Suprapubic skin (tissue), 4 donors: Measurements from ENCODE around the gene SVEP1. TPM values are rescaled to one million over a fixed set of nuclear protein-coding genes. Genes with fewer than 3 reads are reported as not detected.
"Not testable (repeated sequence)": the region's sequence is repeated elsewhere in the genome, so short reads cannot be mapped to it uniquely, and the experiment has no call there.

Source experiments
- DNase-seq, 2 donors: peaks; one replicate each; pipeline ENCODE4 v3.0.0-alpha.2; 2019; ENCODE audit warnings: low spot score in 2 of 2
- H3K27ac ChIP-seq: fragments of 200-600 bp; sonication (generic); one replicate; pipeline ENCODE4 v1.5.1; 2019
- H3K27me3 ChIP-seq: fragments of 200-600 bp; sonication (generic); one replicate; pipeline ENCODE4 v1.5.1; 2019
- H3K36me3 ChIP-seq: fragments of 200-600 bp; sonication (generic); one replicate; pipeline ENCODE4 v1.5.1; 2019
- H3K4me1 ChIP-seq: fragments of 200-600 bp; sonication (generic); one replicate; pipeline ENCODE4 v1.5.1; 2019
- H3K4me3 ChIP-seq: fragments of 200-600 bp; sonication (generic); one replicate; pipeline ENCODE4 v1.5.1; 2019; ENCODE audit warnings: mild to moderate bottlenecking
- H3K9me3 ChIP-seq: fragments of 200-600 bp; sonication (generic); one replicate; pipeline ENCODE4 v1.5.1; 2019
- CTCF ChIP-seq, 2 donors: fragments of 200-600 bp in 1 of 2; fragments of 450-650 bp in 1 of 2; sonication (generic) in 1 of 2; IDR thresholded peaks; one replicate each; pipeline ENCODE4 v1.5.1; 2016 to 2019; ENCODE audit warnings: antibody characterized with exemption in 2 of 2, mild to moderate bottlenecking in 1 of 2, moderate library complexity in 1 of 2
- EP300 ChIP-seq: sonication (generic); formaldehyde crosslinking; IDR thresholded peaks from one replicate; pipeline ENCODE4 v1.6.1; 2017; ENCODE audit warnings: antibody characterized with exemption
- POLR2A ChIP-seq, 2 donors: fragments of 450-650 bp; IDR thresholded peaks; one replicate each; pipeline ENCODE4 v1.6.1; 2017; ENCODE audit warnings: antibody characterized with exemption in 2 of 2, mild to moderate bottlenecking in 2 of 2, moderate library complexity in 2 of 2
- POLR2AphosphoS5 ChIP-seq, 3 donors: sonication (generic); formaldehyde crosslinking; IDR thresholded peaks; one replicate each; pipeline ENCODE4 v1.6.1; 2017; ENCODE audit warnings: antibody characterized with exemption in 3 of 3
- WGBS: methylation state at CpG from one replicate; pipeline ENCODE4 v1.1.5; 2018; 5-methylcytosine and 5-hydroxymethylcytosine counted together
- total RNA-seq, 4 donors: library from RNA; depleted of rRNA; stranded (reverse); fragments of >200 nt; gene quantifications; one replicate each; pipeline ENCODE4 v1.1.0, GENCODE V29; 2016

The SVEP1 gene
- total RNA-seq, 4 donors from 2014 or later = 5.8 to 15.6 (median 11.2) TPM

- 95% methylated on average over 4 of the region's 4 CpGs for whole genome bisulfite sequencing
- no peak overlapping the region for H3K4me3 ChIP-seq
- H3K27me3 ChIP-seq = peaks cover 3% of the 10 kb centered on the region
- H3K27ac ChIP-seq = no peak overlapping the region
- TF ChIP-seq EP300 (no peak), CTCF (IDR thresholded peaks at IDR 0.05) (no peak), POLR2AphosphoS5 (IDR thresholded peaks at IDR 0.05) (no peak), POLR2A (IDR thresholded peaks at IDR 0.05) (no peak)
- H3K4me1 ChIP-seq = no peaks in the 10 kb centered on the region
- no peaks in the 10 kb centered on the region for H3K9me3 ChIP-seq
- DNase-seq = no peak
- peaks cover 5% of the 10 kb centered on the region for H3K36me3 ChIP-seq
Measured at GRCh38 chr9:110404473-110404872, 175.1 kb downstream of the SVEP1 start.

- Histone ChIP-seq H3K4me1 (no peaks in the 10 kb centered on the region), H3K9me3 (no peaks in the 10 kb centered on the region), H3K27ac (no peak overlapping the region), H3K4me3 (no peak overlapping the region), H3K27me3 (no peaks in the 10 kb centered on the region), H3K36me3 (peaks cover 7% of the 10 kb centered on the region)
- whole genome bisulfite sequencing = 91% methylated on average over 4 of the region's 4 CpGs
- TF ChIP-seq EP300 (no peak), POLR2A (IDR thresholded peaks at IDR 0.05) (no peak), POLR2AphosphoS5 (IDR thresholded peaks at IDR 0.05) (no peak)
- DNase-seq = no peak
Measured at GRCh38 chr9:110399983-110400382, 179.6 kb downstream of the SVEP1 start.

- not testable (repeated sequence) for H3K27ac ChIP-seq, H3K27me3 ChIP-seq, H3K9me3 ChIP-seq, H3K4me3 ChIP-seq, DNase-seq, H3K36me3 ChIP-seq, H3K4me1 ChIP-seq
- 66% methylated on average over 2 of the region's 2 CpGs for WGBS
Measured at GRCh38 chr9:110398992-110399391, 180.5 kb downstream of the SVEP1 start.

- no peak for DNase-seq
- no peak overlapping the region for H3K4me3 ChIP-seq
- no peaks in the 10 kb centered on the region for H3K27me3 ChIP-seq
- no peaks in the 10 kb centered on the region for H3K9me3 ChIP-seq
- no peak overlapping the region for H3K27ac ChIP-seq
- WGBS = 85% methylated on average over 2 of the region's 2 CpGs
- no peak for TF ChIP-seq CTCF (IDR thresholded peaks at IDR 0.05)
- no peak for TF ChIP-seq POLR2AphosphoS5 (IDR thresholded peaks at IDR 0.05)
- TF ChIP-seq EP300 = no peak
- no peak for TF ChIP-seq POLR2A (IDR thresholded peaks at IDR 0.05)
- no peaks in the 10 kb centered on the region for H3K36me3 ChIP-seq
- no peaks in the 10 kb centered on the region for H3K4me1 ChIP-seq
Measured at GRCh38 chr9:110391826-110392485, 187.6 kb downstream of the SVEP1 start.

- H3K27me3 ChIP-seq = no peaks in the 10 kb centered on the region
- H3K4me1 ChIP-seq = no peaks in the 10 kb centered on the region
- H3K4me3 ChIP-seq = no peak overlapping the region
- no peak for TF ChIP-seq CTCF (IDR thresholded peaks at IDR 0.05)
- TF ChIP-seq POLR2A (IDR thresholded peaks at IDR 0.05) = no peak
- TF ChIP-seq POLR2AphosphoS5 (IDR thresholded peaks at IDR 0.05) = no peak
- TF ChIP-seq EP300 = no peak
- no peak for DNase-seq
- WGBS = 86% methylated on average over 3 of the region's 3 CpGs
- no peak overlapping the region for H3K27ac ChIP-seq
- H3K36me3 ChIP-seq = peaks cover 5% of the 10 kb centered on the region
- H3K9me3 ChIP-seq = no peaks in the 10 kb centered on the region
Measured at GRCh38 chr9:110389148-110389750, 190.3 kb downstream of the SVEP1 start.

GRCh38 chr9:110383491-110383890 lies 196.1 kb downstream of the SVEP1 start:
- Histone ChIP-seq H3K4me1 (no peaks in the 10 kb centered on the region), H3K27ac (no peak overlapping the region), H3K9me3 (no peaks in the 10 kb centered on the region), H3K27me3 (no peaks in the 10 kb centered on the region), H3K36me3 (peaks cover 5% of the 10 kb centered on the region), H3K4me3 (no peak overlapping the region)
- WGBS = 99% methylated on average over 6 of the region's 6 CpGs
- no peak for TF ChIP-seq POLR2AphosphoS5 (IDR thresholded peaks at IDR 0.05)
- no peak for TF ChIP-seq EP300
- TF ChIP-seq POLR2A (IDR thresholded peaks at IDR 0.05) = no peak
- TF ChIP-seq CTCF (IDR thresholded peaks at IDR 0.05) = no peak
- no peak for DNase-seq
